GM20000 (cell line): ENCODE data around the gene HLA-DPB1.
"Not testable (repeated sequence)": the region's sequence is repeated elsewhere in the genome, so short reads cannot be mapped to it uniquely, and the experiment has no call there.

Experiments used
- DNase-seq: peaks from one replicate; pipeline ENCODE4 v3.0.0; 2012; ENCODE audit warnings: low spot score
- CTCF ChIP-seq: IDR thresholded peaks from 2 replicates; pipeline ENCODE4 v1.5.1; 2012; ENCODE audit warnings: mild to moderate bottlenecking, control low read depth; ENCODE audit errors: extremely low read depth, missing control alignments

HLA-DPB1 gene

GRCh38 chr6:33061987-33062386, 13.8 kb upstream of the HLA-DPB1 start:
- DNase-seq = peak; percentile 53
- no peak for TF ChIP-seq CTCF

GRCh38 chr6:33063435-33063834, 12.4 kb upstream of the HLA-DPB1 start:
- DNase-seq = not testable (repeated sequence)

- DNase-seq = no peak
- TF ChIP-seq CTCF = no peak
These were observed 11.1 kb upstream of the HLA-DPB1 start for GRCh38 chr6:33064723-33065122.

GRCh38 chr6:33065312-33065711, 10.5 kb upstream of the HLA-DPB1 start:
- TF ChIP-seq CTCF = no peak

GRCh38 chr6:33066917-33067521, 8.8 kb upstream of the HLA-DPB1 start:
- no peak for DNase-seq
- no peak for TF ChIP-seq CTCF

More at GRCh38 chr6:33065312-33065711, 10.5 kb upstream of the HLA-DPB1 start:
- DNase-seq = no peak

- no peak for DNase-seq
- TF ChIP-seq CTCF = no peak
These were observed 6.6 kb upstream of the HLA-DPB1 start for GRCh38 chr6:33069021-33069738.

- TF ChIP-seq CTCF = no peak
These were observed 4.9 kb upstream of the HLA-DPB1 start for GRCh38 chr6:33070909-33071308.

GRCh38 chr6:33071569-33071968, 4.2 kb upstream of the HLA-DPB1 start:
- TF ChIP-seq CTCF = no peak
- no peak for DNase-seq

More at GRCh38 chr6:33070909-33071308, 4.9 kb upstream of the HLA-DPB1 start:
- no peak for DNase-seq
